ENCODE data around the gene HEATR9.

The HEATR9 gene

DNA sequence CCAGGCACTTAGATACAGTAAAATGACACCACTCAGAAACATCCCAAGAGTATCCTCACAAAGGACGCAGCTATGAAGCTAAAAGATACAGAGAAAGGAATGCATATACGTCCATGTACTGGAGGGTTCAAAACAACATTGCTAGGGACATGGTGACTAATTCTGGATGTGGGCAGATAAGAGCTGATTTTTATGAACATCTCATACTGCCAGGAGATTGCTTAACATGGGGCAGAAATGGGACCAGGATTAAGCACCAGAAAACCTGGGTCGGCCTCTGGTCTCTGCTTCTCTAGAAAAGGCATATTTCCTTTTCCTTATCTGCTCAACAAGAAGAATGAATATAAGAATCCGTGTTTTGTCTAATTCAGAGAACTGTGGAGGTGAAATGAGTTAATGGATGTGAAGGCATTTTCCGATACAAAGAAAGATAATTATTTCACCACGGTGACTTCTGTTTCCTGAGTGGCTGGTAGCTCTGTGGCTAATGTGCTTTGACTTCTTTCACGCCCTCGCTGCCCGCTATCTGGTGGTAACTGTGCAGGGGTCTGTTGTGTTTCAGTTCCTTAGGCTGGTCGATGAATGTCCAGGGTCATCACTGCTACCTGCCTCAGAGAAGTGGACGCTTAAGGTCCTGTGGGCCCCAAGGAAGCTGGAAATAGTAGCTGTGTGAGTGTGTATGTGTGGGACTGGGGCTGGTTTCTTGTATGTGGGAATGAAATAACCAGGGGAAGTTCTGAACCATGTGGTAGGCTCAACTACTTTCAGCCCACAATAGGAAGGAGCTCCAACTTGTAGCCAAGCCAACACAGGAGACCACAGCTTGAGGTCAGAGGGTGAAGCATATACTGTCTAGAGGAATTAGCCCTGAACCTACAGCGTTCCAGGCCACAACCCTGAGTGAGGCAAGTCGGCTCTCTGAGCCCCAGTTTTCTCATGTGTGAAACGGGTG is 27.2 kb upstream of the HEATR9 start:
- no peak for DNase-seq (ENCODE audit: low read depth, low spot score)

DNA sequence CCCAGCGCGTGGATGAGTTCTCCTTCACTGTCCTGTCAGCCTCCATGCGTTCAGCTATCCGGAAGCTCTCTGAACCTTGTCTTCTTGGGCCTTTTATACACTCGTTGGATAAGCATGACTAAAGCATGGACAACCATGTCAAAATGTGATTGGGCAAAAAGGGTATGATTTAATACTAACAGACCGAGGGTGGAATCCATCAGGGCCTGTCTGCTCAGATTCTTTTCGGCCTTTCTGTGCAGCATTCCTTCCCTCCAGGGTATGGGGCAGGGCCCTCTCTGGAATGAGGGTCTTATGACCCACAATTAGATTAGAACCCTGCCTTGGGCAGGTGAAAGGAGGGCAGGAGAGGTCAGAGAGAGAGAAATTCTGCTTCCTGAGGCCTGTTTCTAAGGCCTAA is 25.5 kb upstream of the HEATR9 start:
- no peak for DNase-seq (ENCODE audit: low read depth, low spot score)

DNA sequence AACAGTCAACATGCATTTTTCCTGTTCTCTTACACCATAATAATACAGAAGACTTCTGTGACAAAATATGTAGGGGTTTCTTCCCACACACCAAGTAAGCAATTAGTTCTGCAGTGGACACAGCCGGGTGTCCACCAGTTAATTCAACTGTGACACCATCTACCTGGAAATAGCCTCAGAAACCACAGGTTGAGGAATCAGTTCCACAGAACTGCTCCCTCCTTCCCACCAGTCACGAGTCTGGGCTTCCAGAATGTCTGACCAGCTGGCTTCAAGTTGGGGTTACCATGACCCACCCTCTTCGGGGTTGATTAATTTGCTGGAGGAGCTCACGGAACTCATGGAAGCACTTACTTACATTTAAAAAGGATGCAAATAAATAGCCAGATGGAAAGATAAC is 25.1 kb upstream of the HEATR9 start:
- no peak for DNase-seq (ENCODE audit: low read depth, low spot score)

DNA sequence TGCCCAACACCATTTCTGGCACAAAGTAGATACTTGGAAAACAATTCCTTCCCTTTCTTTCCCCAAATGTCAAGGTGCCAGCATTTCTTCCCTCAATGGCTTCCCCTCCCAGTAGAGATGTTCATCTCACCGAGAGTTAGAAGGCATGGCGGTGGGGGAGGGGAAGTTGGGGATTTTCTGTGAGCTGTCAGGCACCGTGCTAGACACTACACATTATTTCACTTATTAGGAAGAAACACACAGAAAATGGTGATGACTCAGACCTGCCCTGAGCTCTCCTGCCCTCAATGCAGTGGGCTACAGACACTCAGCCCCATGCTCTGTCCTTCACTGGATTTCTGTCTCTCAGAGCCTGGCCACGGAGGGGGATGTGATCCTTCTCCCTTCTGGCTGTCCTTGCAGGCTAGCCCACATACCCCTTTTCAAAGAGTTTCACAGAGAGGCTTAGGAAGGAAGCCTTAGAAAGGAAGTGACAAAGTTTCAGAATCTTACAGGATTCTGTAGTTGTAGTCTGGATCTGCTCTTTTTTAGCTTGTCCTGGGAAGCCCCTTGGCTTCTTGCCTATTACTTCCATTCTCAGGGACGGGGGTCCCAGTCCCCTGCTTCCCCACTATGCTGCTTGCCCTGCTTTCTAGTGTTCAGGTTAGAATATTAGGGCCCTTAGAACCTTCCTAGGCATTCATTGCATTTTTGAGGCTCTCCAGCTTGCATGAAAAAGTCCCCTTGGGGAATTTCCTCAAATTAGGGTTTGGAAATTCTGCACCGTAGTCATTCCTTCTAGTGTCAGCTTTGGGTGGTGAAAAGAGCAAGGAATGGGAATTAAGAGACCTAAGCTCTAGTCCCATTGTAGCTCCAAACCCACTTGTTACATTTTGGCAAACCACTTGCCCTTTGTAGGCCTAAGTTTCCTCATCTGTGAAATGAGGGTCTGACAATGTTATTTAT is 23.7 kb upstream of the HEATR9 start:
- peak; percentile 39 for DNase-seq (ENCODE audit: low read depth, low spot score)

DNA sequence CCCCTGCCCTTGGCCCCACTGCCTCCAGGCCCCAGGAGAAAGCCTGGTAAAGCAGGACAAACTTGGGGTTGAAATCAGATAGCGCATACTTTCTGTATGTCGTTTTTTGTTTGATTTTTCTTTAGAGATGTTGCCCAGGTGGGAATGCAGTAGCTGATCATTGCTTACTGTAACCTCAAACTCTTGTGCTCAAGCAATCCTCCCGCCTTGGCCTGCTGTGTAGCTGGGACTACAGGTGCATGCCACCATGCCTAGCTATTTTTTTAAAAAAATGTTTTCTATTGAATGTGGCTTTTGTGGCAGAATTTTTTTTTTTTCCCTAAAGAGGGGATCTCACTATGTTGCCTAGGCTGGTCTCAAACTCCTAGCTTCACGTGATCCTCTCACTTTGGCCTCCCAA is 22.6 kb upstream of the HEATR9 start:
- no peak for DNase-seq (ENCODE audit: low read depth, low spot score)

DNA sequence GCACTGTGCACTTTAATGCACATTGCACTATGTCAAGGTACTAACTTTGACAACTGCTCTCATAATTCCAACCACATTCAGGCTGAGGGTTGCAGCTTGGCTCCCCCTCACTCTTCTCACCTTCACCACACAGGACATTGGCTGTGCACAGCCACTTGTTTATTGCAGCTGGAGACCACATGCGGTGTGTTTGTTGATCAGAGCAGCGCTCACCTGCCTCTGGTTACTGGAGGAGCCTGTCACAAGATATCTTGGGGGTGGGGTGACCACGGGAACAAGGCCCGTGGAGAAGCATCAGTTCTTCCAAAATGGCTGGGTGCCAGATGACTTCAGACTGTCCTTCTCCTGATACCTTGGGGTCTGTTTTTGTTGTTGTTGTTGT is 22.1 kb upstream of the HEATR9 start:
- DNase-seq (ENCODE audit: low read depth, low spot score), result no peak

DNA sequence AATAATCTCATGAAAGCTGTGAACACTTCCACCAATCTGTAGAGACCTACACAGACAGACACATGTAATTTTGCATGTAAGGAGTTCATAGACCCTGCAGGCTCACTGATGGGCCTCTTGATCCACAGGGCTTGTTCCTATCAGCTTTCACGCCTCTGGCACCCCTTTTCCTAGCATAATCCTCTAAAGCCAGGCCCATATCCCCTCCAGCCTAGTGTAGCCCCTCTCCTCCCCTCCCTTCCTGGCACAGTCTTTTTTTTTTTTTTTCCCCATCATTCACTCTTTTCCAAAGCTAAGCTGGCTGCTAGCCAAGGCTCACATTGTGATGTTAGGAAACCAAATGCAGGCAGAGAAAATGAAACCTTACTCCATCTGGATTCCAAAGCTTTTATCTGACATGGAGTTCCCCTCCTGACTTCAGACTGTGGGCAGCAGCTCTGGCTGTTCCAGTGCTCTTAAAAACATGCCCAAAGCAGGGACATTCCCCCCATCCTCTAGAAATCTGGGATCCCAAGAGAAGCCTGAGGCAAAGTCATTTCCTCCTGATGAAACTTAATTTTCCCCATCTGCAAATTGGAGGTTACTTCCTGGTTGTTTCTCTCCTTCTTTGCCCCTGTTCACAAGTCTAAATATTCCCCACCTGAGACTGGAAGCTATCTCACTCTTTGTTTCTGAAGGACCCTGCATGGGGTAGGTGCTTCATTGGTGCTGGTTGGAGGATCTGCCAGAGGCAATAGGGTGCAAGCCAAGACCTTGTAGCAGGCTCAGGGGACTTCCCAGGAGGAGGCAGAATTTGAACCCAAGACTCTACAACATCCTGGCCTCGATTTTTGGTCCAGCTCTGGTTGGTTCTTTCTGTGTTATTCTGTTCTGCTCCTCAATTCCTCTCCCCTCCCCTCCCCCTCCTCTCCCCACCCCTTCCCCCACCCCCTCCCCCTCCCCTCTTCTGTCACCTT is 21.4 kb upstream of the HEATR9 start:
- peak; percentile 88 for DNase-seq (ENCODE audit: low read depth, low spot score)

DNA sequence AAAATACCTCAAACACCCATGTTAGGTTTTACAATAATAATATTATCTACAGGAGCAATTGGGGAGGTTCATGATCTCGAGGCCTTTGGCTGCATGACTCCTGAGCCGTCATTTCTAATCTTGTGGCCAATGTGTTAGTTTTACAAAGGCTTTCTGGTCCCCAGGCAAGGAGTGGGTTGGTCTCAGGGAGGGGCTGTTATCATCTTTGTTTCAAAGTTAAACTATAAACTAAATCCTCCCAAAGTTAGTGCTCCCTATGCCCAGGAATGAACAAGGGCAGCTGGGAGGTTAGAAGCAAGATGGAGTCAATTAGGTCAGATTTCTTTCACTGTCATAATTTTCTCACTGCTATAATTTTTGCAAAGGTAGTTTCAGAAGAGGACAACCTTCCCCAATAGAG is 20.6 kb upstream of the HEATR9 start:
- DNase-seq (ENCODE audit: low read depth, low spot score), result no peak

DNA sequence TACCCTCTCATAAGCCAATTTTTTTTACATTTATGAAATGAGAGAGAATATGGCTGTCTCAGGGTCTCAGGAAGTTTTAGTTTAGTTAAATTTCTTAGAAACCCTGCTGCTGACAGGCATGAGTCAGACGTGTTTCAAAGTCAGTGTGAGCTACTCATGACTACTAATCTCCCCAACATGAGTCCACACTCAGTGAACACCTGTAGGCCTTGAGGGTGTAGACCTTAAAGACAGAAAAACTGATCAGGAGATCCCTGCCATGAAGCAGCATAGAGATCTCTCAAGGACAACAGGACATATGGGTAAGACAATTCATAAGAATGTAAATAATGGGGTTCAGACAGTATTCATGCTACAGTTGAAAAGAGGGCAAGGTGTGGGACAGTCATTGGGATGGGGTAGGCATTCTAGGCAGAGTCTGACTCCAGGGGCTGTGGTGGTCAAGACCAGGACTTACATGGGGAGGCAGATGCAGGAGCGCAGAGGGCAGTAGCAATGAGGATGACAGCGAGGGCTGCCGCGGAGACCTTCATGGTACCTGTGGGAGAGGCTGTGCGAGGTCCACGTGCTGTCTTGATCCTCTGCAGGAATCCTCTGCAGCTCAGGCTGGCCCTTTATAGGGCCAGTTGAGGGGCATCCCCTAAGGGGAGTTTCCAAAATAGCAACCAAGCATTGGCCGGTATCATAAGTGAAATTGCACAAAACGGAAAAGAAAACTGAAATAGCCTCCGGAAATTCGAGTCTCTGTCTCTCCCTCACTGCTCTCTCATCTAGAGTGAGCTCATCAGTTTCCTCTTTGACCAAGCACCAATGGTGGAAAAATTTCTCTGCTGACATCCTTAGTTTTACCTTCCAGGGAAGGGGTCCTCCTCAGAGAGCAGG is 11.3 kb upstream of the HEATR9 start, which contains the start of gene CCL5:
TSS of gene CCL5 (minus strand) at position 588 of the 882 bp plus-strand sequence.
- DNase-seq (ENCODE audit: low read depth, low spot score), result no peak

DNA sequence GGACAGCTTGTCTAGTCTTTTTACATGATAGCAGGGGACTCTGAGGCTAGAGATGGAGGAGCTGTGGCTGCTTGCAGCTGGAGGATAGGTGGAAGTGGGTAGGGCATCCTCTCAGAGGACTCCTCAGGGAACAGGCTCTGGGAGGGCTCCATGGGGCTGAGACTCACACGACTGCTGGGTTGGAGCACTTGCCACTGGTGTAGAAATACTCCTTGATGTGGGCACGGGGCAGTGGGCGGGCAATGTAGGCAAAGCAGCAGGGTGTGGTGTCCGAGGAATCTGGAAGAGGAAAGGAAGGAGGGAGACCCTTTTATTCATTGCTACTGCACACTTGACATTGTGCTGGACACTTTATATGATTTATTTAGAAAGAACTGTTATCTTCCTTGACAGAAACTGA is 9.7 kb upstream of the HEATR9 start:
- DNase-seq (ENCODE audit: low read depth, low spot score), result no peak

DNA sequence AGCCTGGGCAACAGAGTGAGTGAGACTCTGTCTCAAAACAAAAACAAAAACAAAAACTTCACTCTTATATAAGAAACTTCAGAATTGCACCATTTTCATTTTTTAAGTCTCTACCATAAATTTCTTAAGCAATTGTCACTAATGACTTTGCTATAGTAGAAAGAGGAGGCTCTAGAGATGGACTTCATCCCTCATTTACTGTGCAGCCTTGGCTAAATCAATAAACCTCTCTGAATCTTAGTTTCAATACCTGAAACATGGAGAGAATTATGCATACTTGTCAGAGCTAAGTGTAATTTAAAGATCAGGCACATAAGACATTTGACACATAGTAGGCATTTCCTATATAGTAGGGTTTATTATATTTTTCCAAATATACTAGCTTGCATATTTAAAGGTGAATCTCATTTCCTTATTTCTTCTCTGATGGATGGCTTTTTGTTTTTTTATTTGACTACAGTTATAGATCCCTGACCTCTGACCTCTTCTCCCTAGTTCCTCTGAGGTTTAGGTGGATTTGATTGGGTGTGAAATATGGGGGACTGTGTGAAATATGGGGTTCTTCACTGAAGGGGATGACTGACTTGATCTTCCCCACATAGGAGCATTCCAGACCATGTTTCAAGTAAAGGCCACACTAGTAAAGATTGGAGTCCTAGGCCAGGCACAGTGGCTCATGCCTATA is 8.8 kb upstream of the HEATR9 start:
- no peak for DNase-seq (ENCODE audit: low read depth, low spot score)

DNA sequence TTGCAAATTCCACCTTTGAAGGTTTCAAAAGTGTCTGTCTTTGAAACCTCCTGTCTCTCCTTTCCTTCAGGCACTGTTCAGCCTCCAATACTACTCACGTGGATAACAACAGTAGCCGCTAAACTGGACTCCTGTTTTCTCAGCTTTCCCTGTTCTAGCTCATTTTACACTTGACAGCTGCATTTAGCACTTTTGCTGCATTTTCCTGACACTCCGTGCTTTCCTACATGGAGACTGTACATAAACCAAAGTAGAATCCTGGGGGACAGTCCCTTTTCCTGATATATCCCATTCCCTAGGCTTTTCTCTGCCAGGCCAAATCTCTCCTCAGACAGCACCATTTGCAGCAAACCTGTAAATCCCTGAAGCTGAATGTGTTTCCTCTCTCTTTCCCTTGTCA is 7.8 kb upstream of the HEATR9 start:
- no peak for DNase-seq (ENCODE audit: low read depth, low spot score)

DNA sequence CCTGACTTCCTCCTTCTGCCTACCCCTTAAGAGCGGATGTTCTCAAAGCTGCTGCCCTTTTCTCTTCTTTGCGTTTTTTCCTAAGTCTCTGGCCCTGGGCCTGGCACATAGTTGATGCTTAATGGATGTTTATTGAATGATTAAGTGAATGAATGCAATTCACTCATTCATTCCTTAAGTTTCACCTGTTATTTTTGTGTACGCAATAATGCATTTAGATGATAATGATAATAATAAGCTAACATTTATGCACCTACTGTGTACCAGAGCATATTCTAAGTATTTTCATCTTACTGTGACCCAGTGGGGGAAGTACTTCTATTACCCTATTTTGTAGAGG is 7.1 kb upstream of the HEATR9 start:
- no peak for DNase-seq (ENCODE audit: low read depth, low spot score)

DNA sequence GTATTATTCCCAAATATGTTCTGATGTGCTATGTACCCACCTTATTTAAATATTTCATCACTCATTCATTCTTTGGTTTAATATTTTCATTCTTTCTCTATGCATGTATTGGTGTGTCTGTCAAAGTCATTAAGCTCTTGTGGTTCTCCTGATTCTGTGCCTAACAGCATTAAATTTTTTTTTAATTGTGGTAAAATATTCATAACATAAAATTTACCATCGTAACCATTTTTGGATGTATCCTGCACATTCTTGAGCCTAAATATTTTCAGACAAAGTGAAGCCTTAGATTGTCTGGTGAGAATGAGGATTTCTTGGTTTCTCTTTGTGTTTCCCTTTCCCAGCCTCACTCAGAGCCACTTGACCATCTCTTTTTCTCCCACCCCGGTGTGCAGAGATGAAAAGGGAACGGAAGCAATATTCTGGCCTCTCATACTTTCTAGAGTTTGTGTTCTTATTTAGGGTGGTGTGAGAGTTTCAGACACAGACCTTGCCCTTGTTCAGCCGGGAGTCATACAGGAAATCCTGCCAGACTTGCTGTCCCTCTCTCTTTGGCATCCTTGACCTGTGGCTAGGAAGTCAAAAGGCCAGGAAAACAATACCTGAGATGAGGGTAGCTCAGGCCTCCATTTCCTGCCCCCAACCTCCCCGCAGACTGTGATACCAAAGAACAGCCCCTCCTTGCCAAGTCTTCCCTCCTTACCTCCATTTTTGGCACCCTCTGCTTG is 6.5 kb upstream of the HEATR9 start:
- no peak for DNase-seq (ENCODE audit: low read depth, low spot score)

DNA sequence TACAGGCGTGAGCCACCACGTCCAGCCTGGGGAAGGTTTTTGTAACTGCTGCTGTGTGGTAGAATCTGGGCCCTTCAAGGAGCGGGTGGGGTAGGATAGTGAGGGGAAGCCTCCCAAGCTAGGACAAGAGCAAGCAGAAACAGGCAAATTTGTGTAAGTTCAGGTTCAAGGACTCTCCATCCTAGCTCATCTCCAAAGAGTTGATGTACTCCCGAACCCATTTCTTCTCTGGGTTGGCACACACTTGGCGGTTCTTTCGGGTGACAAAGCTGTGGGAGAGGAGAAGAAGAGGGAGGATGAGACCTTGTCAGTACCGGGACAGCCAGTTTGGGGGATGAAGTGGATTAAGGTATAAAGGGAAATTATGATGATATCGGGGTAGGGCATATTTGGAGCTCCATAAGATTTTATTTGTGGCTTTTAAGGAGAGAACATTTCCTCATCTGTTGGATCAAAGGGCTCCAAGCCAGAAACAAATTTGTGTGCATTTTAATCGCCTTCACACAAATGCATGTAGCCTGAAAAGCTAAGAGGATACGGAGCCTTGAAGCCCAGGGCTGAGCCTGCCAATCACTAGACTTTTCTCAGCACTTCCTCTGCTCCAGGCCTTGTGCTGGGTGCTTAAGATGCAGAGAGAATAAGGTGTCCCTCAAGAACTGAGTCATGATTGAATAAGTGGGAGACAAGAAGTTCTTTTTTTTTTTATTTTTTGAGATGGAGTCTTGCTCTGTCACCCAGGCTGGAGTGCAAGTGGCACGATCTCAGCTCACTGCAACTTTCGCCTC is 3.7 kb upstream of the HEATR9 start:
- DNase-seq (ENCODE audit: low read depth, low spot score), result no peak

DNA sequence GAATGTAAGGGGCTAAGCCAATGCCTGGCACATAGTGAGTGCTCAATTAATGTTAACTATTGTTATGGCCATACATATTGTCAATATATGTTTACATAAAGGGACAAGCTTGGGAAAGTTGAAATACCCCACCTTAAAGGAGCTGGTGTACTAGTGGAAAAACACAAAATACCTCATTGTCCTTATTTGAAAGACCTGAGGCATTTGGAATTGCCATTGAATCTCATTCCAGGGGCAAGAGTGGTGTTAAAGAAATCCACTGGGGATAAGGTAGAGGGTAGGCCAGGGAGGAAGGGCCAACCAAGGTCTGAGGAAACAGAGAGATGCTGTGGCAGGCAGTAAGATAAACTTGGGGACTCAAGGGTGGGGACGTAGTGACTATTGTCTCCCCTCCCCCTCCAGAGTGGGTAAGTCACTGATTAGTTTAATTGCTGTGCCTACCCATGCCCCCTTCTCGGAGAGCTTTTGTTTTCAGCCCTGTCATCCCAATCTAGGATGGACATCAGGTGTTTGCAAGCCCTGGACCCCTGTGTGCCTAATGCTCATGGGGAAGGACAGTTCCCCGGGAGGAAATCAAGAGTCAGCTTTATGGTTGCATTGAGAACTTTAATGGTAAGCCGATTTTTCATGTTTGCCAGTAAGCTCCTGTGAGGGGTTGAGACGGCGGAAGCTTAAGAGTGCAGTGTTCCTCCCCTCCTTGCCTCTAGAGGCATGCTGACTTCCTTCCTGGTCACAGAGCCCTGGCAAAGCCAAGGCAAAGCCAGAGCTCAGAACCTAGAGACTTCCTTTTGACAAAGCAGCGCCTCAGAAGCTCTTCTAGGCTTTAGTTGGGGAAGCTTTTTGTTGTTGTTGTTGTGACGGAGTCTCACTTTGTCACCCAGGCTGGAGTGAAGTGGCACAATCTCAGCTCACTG is 2.5 kb upstream of the HEATR9 start:
- DNase-seq (ENCODE audit: low read depth, low spot score), result no peak

DNA sequence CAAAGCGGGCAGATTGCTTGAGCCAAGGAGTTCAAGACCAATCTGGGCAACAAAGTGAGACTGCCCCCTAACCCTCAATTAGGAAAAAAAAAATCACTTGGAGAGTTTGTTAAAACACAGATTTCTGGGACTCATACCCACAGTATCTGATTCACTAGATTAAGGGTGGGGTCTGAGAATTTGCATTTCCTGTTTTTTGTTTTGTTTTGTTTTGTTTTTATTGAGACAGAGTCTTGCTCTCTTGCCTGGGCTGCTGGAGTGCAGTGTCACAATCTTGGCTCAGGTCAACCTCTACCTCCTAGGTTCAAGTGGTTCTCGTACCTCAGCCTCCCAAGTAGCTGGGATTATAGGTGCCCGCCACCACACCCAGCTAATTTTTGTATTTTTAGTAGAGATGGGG is 1.1 kb downstream of the HEATR9 start:
- DNase-seq (ENCODE audit: low read depth, low spot score), result no peak

Data from astrocyte of the hippocampus (primary cell).